Heart left ventricle (tissue), 13 donors: ENCODE measurements around the gene NOP9.

Source experiments
- POLR2A ChIP-seq, 2 donors: fragments of 450-650 bp; IDR thresholded peaks; one replicate each; pipeline ENCODE4 v1.6.1; 2017; ENCODE audit warnings: antibody characterized with exemption in 2 of 2, mild to moderate bottlenecking in 2 of 2, moderate library complexity in 2 of 2
- TF ChIP-seq, protein P1 (sequence below), 12 donors: fragments of 200-600 bp; sonication (generic) in 4 of 12; IDR thresholded peaks; one replicate each; pipeline versions ENCODE4 v1.5.0 to v1.8.0; 2018 to 2022; ENCODE audit warnings: antibody characterized with exemption in 12 of 12, mild to moderate bottlenecking in 5 of 12
- donor health status: ischemic (EF 13 %, LVEDD 7.1; RV severe dilation, severe dysfunction).
- donor health status: DM: no; HTN: yes; CAD: no.
- donor health status: DM: no; HTN: no; CAD: no.
- donor health status: ischemic (EF 25% LVEDD 6.9; RV normal size, moderate dysfunction).
- donor health status: ischemic (EF 25% LVEDD 5.7; RV mildly dilated, moderate dysfunction).
- donor health status: ischemic (EF 35%, LVEDD 5.7; RV mildly dilated, moderate dysfunction).
- donor health status: nonischemic (EF 11% LVEDD 7.7; RV severe dilation, severe dysfunction).
- donor health status: DM: yes; HTN: yes; CAD: no.
- donor health status: PGD.
- donor health status: ischemic (EF 29% LVEDD 5.4; RV normal size, mild dysfunction).
- donor health status: nonischemic (EF 23%, LVEDD 6.1; RV moderate dilation, normal function).

DNA sequence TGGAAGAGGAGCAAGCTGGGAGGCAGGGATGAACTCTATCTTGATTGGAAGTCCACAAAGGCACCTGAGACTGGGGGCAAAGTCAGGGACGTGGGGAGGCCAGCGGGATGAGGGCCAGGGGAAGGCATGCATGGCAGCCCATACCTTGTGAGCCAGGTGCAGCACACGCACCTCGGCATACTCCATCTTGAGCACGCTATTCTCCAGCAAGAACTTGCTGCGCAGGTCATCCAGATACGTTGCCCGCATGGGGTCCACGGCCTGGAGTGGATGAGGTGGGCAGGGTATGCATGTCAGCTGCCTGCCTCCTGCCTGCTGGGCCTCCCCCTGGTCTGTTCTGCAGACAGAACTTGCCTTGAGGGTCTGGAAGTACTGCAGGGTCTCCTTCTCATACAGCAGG lies 32.1 kb upstream of the NOP9 start:
- TF ChIP-seq, protein P1, sequence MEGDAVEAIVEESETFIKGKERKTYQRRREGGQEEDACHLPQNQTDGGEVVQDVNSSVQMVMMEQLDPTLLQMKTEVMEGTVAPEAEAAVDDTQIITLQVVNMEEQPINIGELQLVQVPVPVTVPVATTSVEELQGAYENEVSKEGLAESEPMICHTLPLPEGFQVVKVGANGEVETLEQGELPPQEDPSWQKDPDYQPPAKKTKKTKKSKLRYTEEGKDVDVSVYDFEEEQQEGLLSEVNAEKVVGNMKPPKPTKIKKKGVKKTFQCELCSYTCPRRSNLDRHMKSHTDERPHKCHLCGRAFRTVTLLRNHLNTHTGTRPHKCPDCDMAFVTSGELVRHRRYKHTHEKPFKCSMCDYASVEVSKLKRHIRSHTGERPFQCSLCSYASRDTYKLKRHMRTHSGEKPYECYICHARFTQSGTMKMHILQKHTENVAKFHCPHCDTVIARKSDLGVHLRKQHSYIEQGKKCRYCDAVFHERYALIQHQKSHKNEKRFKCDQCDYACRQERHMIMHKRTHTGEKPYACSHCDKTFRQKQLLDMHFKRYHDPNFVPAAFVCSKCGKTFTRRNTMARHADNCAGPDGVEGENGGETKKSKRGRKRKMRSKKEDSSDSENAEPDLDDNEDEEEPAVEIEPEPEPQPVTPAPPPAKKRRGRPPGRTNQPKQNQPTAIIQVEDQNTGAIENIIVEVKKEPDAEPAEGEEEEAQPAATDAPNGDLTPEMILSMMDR (IDR thresholded peaks at IDR 0.05): no peak
- TF ChIP-seq POLR2A (IDR thresholded peaks at IDR 0.05): no peak
